HL-60/S4 (cell line): Measurements from ENCODE around the gene ALCAM.

Source experiments
- in situ Hi-C: fragments of 300-500 bp; cut with MboI; formaldehyde crosslinking; loops from 2 replicates; pipeline ENCODE4 v1.14.3; 2022; ENCODE audit warnings: low sequenced_read_pairs

The ALCAM gene

DNA sequence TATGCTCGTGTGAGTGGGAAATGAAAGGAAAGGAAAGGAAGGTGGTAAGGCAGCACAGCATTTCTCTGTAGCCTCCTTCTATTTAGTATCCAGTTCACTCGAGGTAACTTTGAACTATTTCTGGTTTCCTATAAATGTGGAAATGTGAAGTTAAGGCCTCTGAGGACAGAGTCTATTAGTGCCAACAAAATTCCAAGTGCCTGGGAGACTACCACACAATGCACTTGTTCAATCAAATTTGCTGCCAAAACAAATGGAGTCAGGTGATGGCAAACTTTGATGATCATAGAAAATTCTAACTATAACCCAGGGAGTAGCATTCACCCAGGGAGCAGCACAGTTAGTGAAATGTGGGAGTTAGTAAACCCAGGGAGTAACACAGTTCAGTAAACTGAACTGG lies 155.1 kb downstream of the ALCAM start:
- in situ Hi-C loops = no loop called here

DNA sequence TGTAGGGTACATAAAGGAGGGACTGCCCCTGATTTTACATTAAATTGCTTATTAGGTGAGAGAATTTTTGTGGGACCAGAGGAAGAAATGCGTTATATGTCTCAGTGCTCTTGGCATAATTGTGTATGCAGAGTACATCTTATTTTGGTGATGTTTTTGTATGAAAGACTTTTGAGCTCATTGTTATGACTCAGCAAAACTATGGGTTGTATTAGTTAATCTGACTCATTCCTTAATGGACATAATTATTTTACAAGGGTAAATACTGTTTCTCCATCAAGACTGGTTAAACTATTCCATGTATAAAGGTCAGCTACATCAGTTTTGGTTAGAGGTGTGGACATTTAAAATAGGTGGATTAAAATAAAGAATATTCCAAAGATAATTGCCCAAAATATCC lies 156.8 kb downstream of the ALCAM start:
- in situ Hi-C loops = no loop called here

GRCh38 chr3:105525531-105525930 lies 158.8 kb downstream of the ALCAM start:
- in situ Hi-C loops = no loop called here

DNA sequence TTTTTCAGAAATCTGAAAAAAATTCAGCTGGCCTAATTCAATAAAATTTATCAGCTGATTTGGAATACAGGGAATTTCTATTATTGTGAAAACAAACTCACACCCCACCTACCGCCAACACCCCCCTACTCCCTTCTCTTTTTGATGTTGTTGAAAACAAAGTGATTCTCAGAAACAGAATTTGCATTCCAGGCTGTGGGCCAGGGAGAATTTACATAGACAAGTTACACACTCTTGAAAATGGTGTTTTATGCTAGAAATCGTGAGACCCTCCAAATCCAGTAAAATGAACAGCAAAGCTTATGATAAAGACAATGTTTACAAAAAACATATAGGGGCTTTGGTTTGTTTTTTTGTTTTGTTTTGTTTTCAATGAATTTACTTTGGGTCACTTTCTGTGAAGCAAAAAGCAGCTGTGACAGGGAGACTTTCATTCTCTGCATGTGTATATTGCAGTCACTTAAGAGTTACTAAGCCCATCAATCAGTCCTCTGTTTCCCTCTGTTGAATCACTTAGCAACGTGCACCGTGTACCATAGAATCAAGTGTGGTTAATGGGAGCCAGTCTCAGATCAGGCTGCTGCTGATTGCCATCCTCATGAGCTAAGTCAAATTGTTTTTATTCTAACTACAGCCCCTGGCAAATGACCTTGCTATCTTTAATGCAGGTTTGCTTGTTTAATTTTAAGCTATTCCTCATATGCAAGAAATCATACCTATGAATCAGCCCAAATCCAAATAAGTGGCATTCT lies 159.8 kb downstream of the ALCAM start:
- in situ Hi-C loops = no loop called here

DNA sequence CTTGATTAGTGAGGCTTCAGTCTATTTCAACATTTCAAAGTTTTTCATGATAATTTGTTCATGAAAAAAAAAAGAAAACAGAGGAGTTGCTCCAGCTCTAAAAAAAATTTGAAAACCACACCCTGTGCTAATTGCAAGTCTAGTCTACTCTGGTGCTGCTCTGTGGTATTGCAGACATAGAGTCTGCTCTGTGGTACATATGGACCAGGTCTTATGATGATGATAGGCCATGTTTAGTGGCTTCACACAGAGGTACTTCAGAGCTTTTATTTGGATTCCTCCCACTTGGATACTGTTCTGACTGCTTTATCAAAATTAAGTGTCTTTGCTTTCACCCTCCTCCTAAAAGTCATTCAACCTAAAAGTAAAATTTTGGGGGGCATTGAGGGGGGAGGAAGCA lies 160.8 kb downstream of the ALCAM start:
- in situ Hi-C loops = no loop called here

GRCh38 chr3:105527949-105528348 lies 161.2 kb downstream of the ALCAM start:
- in situ Hi-C loops = no loop called here

GRCh38 chr3:105528955-105529354 lies 162.2 kb downstream of the ALCAM start:
- in situ Hi-C loops = no loop called here

GRCh38 chr3:105529456-105529855 lies 162.7 kb downstream of the ALCAM start:
- in situ Hi-C loops = no loop called here

- in situ Hi-C loops = no loop called here
Measured at GRCh38 chr3:105532251-105532650, 165.5 kb downstream of the ALCAM start.

DNA sequence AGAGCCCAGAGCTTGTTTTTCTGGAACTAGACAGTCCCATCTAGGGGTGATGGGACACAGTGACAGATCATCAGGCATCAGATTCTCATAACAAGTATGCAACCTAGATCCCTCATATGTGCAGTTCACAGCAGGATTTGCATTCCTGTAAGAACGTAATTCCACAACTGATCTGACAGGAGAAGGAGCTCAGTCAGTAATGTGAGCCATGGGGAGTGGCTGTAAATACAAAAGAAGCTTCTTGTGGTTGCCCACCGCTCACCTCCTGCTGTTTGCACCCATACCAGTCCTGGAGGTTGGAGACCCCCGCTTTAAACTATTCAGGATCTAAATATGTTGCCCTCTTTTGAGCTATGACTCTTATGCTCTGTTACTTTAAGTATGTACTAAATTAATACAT lies 167.3 kb downstream of the ALCAM start:
- in situ Hi-C loops = no loop called here

DNA sequence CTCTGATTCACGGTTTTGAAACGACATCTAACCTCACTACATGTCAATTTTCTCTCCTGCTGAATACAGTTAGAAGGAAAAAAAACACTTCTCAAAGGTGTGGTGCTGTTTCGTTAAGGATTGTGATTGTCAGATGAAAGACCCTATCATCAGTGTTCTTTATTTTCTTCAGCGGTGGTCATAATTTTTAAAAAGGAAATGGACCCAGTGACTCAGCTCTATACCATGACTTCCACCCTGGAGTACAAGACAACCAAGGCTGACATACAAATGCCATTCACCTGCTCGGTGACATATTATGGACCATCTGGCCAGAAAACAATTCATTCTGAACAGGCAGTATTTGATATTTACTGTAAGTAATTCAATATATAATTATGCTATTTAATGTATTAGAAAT lies 167.8 kb downstream of the ALCAM start:
- in situ Hi-C loops = no loop called here

- in situ Hi-C loops = no loop called here
Measured at GRCh38 chr3:105537371-105538080, 170.8 kb downstream of the ALCAM start.

GRCh38 chr3:105538483-105538882 lies 171.8 kb downstream of the ALCAM start:
- in situ Hi-C loops = no loop called here

DNA sequence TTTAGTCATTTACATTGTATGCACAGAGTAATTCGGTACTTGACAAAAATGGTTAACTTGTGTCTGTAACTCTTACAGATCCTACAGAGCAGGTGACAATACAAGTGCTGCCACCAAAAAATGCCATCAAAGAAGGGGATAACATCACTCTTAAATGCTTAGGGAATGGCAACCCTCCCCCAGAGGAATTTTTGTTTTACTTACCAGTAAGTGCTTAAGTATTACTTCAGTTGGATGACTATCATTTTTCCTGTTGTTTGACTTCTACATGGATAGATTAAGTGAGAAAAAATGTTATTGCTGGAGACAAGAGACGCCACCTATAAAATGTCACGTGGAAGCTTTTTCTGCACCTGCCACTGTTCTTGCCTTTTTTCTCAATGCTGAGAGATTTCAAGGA lies 173.2 kb downstream of the ALCAM start:
- in situ Hi-C loops = no loop called here

DNA sequence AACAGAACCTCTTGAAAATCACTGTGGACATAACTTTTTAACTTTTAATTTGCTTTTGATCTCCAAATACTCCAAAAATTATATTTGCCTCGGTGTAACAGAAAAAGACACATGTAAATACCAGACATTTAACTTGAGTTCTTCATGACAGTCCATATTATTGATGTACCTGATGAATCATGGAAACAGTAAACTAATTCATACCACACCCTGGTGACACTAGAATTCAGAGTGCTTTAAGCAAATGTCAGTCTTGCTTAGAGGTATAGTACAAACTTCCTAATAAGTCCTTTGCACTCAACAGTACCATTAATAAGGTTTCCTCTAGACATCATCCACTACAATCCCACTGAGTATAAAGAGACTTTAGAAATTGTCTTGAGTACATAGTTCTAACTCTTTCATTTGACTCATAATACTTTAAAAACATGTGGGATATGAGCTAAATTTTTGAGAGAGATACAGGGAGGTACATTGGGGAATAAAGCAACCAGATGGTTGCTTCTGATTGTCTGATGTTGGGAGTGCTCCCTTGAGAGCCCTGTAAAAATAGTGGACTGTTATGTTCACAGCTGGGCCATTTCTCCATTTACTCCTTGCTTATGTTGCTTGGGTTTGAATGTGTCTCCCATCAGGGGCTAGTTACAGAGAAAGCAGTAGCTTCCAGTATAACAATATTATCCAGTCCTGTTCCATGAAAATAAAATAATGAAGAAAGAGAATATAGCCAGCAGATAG lies 175.7 kb downstream of the ALCAM start:
- in situ Hi-C loops = no loop called here

DNA sequence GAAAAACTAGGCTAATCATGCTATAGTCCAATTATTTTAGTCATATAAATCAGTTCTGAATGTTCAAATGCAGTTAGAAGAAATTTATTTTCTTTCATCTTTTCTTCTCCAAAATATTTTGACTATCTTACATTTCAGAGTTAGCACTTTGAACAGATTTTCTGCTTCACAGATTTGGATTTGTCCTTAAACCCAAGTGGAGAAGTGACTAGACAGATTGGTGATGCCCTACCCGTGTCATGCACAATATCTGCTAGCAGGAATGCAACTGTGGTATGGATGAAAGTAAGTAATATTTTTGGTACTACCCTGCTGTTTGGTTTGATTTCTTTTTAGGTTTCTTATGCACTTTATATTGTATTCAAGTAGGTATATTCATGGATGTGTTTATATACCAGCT lies 178.3 kb downstream of the ALCAM start:
- in situ Hi-C loops = no loop called here

DNA sequence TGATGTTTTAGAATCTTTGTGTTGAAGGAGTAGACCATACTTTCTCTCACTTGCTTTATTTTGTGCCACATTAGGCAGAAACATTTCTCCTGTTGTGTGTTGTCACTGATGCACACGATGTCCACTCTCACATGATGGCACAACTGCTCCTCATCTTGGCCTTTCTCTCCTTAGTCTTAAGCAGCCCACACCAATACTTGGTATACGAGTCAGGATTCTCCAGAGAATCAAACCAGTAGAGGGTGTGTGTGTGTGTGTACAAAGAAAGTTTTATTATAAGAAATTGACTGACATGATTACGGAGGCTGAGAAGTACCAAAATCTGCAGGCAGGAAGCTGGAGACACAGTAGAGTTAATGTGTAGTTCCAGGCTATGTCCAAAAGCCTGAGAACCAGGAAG lies 187.1 kb downstream of the ALCAM start:
- in situ Hi-C loops = no loop called here

GRCh38 chr3:105555206-105555605 lies 188.5 kb downstream of the ALCAM start:
- in situ Hi-C loops = no loop called here

DNA sequence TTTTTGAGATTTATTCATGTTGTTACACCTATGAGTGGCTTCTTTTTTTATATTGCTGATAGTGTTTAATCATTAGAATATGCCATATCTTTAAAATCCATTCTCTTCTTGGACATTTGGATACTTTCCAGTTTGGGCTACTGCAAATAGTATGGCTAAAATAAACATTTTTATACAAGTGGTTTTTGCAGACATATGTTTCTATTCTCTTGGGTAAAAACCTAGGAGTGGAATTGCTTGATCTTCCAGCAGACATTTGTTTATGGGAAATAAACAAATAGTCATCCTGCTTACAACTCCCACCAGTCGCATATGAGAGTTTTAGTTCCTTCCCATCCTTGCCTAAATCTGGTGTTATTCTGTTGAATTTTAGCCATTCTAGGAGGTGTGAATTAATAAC lies 193.1 kb downstream of the ALCAM start:
- in situ Hi-C loops = no loop called here

GRCh38 chr3:105561876-105562275 lies 195.2 kb downstream of the ALCAM start:
- in situ Hi-C loops = no loop called here

GRCh38 chr3:105564546-105565288 lies 198.0 kb downstream of the ALCAM start:
- in situ Hi-C loops = no loop called here
